DND-41 (cell line): ENCODE data around the gene EMSY.

Source experiments
- ATAC-seq: fragments of 200-7000 bp; cut with Tn5 transposase; 3 replicates; pipeline ENCODE4 v1.9.1; 2021; ENCODE audit warnings: low read depth; ENCODE audit not compliant: insufficient read depth
- DNase-seq: peaks from one replicate; pipeline ENCODE4 v3.0.0-alpha.2; 2020
- H2AFZ ChIP-seq: 2 replicates; pipeline ENCODE4 v1.6.0; 2012; ENCODE audit warnings: low read depth, low read length
- H3K27ac ChIP-seq: 2 replicates; pipeline ENCODE4 v1.5.1; 2012; ENCODE audit warnings: low read length, inconsistent platforms
- H3K27me3 ChIP-seq: fragments of 200-600 bp; sonication (generic); 2 replicates; pipeline ENCODE4 v1.6.0; 2012; ENCODE audit warnings: low read length, mild to moderate bottlenecking, inconsistent platforms; ENCODE audit not compliant: insufficient read depth, poor library complexity
- H3K36me3 ChIP-seq: 2 replicates; pipeline ENCODE4 v1.5.1; 2012; ENCODE audit warnings: low read length, inconsistent platforms; ENCODE audit not compliant: insufficient read depth
- H3K4me1 ChIP-seq: 2 replicates; pipeline ENCODE4 v1.5.1; 2012; ENCODE audit warnings: mild to moderate bottlenecking, low read length; ENCODE audit not compliant: insufficient read depth
- H3K4me2 ChIP-seq: 2 replicates; pipeline ENCODE4 v1.6.0; 2012; ENCODE audit warnings: mild to moderate bottlenecking, moderate library complexity, low read length, inconsistent platforms; ENCODE audit not compliant: insufficient read depth
- H3K4me3 ChIP-seq, 2 experiments: fragments of 200-600 bp in 1 of 2; shearing (Covaris generic) in 1 of 2; 2 replicates each; pipeline ENCODE4 v1.5.1; 2012 to 2016; ENCODE audit warnings: inconsistent platforms in 2 of 2, low read length in 2 of 2, mild to moderate bottlenecking in 2 of 2, low read depth in 1 of 2, moderate library complexity in 1 of 2
- H3K79me2 ChIP-seq: 2 replicates; pipeline ENCODE4 v1.6.0; 2012; ENCODE audit warnings: low read length, inconsistent platforms; ENCODE audit not compliant: insufficient read depth
- H3K9ac ChIP-seq: 2 replicates; pipeline ENCODE4 v1.6.0; 2012; ENCODE audit warnings: low read depth, mild to moderate bottlenecking, inconsistent platforms, low read length, moderate library complexity
- H3K9me3 ChIP-seq: 2 replicates; pipeline ENCODE4 v1.5.1; 2012; ENCODE audit warnings: low read length, moderate library complexity, mild to moderate bottlenecking, inconsistent platforms; ENCODE audit not compliant: insufficient read depth, severe bottlenecking
- H4K20me1 ChIP-seq: 2 replicates; pipeline ENCODE4 v1.6.0; 2012; ENCODE audit warnings: low read length; ENCODE audit not compliant: insufficient read depth
- EZH2 ChIP-seq: IDR thresholded peaks from 3 replicates; pipeline ENCODE4 v1.6.1; 2012; ENCODE audit warnings: borderline replicate concordance, low read depth, mild to moderate bottlenecking, moderate library complexity, low read length, inconsistent platforms; ENCODE audit not compliant: severe bottlenecking
- TF ChIP-seq, protein P1 (sequence below): IDR thresholded peaks from 2 replicates; pipeline ENCODE4 v1.5.1; 2012; ENCODE audit warnings: borderline replicate concordance, low read length, moderate library complexity, mild to moderate bottlenecking; ENCODE audit not compliant: poor library complexity, severe bottlenecking; ENCODE audit errors: extremely low read depth

Gene EMSY

DNA sequence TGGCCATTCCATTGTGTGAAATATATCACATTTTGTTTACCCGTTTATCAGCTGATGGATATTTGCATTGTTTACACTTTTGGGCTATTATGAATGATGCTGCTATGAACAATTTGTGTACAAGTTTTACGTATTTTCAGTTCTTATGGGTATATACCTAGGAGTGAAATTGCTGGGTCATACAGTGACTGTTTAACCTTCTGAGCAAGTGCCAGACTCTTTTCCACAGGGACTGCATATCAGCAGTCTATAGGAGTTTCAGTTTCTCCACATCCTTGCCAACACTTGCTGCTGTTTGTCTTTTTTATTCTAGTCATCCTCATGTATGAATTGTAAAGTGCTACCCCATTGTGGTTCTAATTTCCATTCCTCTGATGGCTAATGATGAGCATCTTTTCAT is 108.2 kb downstream of the EMSY start:
- H3K79me2 ChIP-seq = no peaks in the 10 kb centered on the region
- no peak overlapping the region for H3K9ac ChIP-seq
- H4K20me1 ChIP-seq = 0 out of 2 replicates have a peak, but pooled peaks cover 2% of the 10 kb centered on the region
- H3K4me3 ChIP-seq = no peak overlapping the region
- H3K36me3 ChIP-seq = peaks cover 24% of the 10 kb centered on the region
- no peak for TF ChIP-seq EZH2
- TF ChIP-seq, protein P1, sequence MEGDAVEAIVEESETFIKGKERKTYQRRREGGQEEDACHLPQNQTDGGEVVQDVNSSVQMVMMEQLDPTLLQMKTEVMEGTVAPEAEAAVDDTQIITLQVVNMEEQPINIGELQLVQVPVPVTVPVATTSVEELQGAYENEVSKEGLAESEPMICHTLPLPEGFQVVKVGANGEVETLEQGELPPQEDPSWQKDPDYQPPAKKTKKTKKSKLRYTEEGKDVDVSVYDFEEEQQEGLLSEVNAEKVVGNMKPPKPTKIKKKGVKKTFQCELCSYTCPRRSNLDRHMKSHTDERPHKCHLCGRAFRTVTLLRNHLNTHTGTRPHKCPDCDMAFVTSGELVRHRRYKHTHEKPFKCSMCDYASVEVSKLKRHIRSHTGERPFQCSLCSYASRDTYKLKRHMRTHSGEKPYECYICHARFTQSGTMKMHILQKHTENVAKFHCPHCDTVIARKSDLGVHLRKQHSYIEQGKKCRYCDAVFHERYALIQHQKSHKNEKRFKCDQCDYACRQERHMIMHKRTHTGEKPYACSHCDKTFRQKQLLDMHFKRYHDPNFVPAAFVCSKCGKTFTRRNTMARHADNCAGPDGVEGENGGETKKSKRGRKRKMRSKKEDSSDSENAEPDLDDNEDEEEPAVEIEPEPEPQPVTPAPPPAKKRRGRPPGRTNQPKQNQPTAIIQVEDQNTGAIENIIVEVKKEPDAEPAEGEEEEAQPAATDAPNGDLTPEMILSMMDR = no peak
- no peaks in the 10 kb centered on the region for H3K4me1 ChIP-seq
- no peak overlapping the region for H2AFZ ChIP-seq
- ATAC-seq = no peak
- H3K27me3 ChIP-seq = no peaks in the 10 kb centered on the region
- H3K27ac ChIP-seq = no peak overlapping the region
- no peaks in the 10 kb centered on the region for H3K9me3 ChIP-seq
- no peak overlapping the region for H3K4me2 ChIP-seq
- no peak for DNase-seq

DNA sequence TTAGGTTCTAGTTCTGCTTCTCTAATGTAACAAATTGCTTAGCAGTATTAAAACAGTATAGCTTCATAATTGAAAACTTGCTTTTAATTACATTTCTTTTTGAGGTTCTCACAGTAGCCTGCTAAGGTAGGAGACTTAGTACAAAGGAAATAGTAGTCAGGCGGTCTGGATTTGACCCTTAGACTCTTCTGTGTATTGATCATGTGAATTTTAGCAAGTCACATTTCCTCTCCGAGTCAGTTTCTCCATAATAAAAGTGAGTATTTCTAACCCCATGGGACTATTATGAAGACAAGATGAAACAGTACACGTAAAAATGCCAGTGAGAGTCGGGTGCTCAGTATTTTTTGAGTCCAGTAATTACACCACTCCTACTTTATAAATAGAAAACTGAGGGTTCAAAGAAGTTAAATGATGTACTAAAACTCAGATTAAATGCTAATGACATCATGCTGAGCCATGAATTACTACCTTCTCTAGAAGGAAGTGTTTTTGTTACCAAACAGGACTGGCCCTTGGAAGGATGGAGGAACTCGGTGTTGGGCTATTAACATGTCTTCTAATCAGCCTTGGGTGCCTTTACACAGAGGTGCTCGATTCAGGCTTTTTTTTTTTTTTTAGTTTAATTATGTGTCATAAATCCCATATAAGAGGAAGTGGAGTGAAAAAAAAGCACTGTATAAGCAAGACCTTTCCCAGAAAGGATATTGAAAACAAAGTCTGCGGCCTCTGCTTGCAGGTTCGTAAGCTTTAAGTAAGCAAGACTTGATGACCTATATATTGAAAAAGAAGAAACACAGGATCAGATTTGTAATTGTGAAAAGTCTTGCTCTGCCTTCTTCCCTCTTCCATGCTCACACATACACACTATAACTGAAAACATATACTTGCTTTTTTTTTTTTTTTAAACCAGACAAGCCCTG is 109.0 kb downstream of the EMSY start:
- Histone ChIP-seq H3K9me3 (no peaks in the 10 kb centered on the region), H4K20me1 (0 out of 2 replicates have a peak, but pooled peaks cover 2% of the 10 kb centered on the region), H3K27me3 (no peaks in the 10 kb centered on the region), H3K9ac (no peak overlapping the region), H3K27ac (no peak overlapping the region), H3K36me3 (peaks cover 18% of the 10 kb centered on the region), H3K4me1 (no peaks in the 10 kb centered on the region), H3K79me2 (no peaks in the 10 kb centered on the region), H2AFZ (no peak overlapping the region), H3K4me3 (no peak overlapping the region), H3K4me2 (no peak overlapping the region)
- ATAC-seq (no peak), DNase-seq (no peak)
- TF ChIP-seq, protein P1 = no peak
- no peak for TF ChIP-seq EZH2

DNA sequence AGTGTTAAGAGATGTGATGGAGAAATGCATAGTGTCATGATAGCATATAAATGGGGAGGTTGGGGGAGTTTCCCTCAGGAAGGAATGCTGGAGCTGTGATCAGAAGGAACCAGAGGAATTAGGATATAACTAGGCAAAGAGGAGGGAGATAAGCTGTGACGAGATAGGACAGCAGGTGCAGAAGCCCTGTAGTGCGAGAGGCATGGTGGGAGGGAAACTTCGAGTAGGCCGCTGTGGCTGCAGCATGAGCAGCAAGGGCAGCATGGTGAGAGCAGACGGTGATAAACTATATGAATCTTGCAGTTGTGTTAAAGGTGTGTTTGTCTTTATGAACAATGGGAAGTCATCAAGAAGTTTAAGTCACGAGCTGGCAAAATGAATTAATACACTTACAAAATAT is 109.9 kb downstream of the EMSY start:
- Histone ChIP-seq H4K20me1 (0 out of 2 replicates have a peak, but pooled peaks cover 2% of the 10 kb centered on the region), H3K79me2 (no peaks in the 10 kb centered on the region), H2AFZ (no peak overlapping the region), H3K27ac (no peak overlapping the region), H3K36me3 (peaks cover 10% of the 10 kb centered on the region), H3K27me3 (no peaks in the 10 kb centered on the region), H3K9ac (no peak overlapping the region), H3K4me3 (no peak overlapping the region), H3K4me2 (no peak overlapping the region), H3K9me3 (no peaks in the 10 kb centered on the region), H3K4me1 (no peaks in the 10 kb centered on the region)
- no peak for ATAC-seq
- TF ChIP-seq, protein P1 = no peak
- TF ChIP-seq EZH2 = no peak
- no peak for DNase-seq
